HG02588 (cell line): ENCODE results near the gene SARS1.

Source experiments
- ATAC-seq: cut with Tn5 transposase; IDR thresholded peaks from one replicate; pipeline ENCODE4 v1.9.1; 2021; ENCODE audit warnings: mild to moderate bottlenecking, moderate library complexity; ENCODE audit not compliant: unreplicated experiment

SARS1 gene

DNA sequence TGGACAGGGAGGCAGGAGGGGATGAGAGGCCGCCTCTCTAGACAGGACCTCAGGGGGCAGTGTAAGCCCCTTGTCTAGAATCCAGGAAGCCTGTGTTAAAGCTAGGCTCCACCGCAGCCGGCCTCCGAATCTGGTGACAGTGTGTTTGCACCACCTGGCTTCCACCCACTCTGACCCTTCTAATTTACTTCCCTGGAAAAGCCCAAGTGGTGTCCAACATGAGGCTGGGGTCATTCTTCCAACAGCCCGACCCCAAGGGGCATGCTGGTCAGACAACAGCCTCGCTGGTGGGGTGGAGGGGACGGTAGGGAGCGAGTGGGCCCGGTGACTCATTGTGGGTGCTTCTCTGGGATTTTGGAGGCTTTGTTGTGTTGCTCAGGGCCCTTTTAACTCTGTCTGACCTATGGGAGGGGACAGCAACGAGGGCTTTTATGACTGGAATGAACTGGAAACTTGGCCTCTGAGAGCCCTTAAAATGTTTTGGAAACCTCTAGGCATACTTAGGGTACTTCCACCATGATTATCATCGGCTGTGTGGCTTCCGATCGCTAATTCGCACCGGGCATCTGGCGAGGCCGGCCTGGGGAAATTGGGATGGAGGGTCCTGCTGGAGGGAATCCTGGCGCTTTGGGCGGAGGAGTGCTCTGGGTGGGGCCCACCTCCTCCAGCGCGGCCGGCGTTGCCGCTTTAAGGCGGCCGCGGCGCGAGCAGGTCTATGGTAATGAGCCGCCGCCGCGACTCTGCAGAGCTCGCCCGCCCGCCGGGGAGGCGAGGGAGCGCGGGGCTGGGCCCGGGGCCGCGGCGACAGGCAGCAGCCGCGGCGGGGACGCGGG is 35.3 kb downstream of the SARS1 start, which contains the start of gene CELSR2:
TSS of gene CELSR2 (plus strand) at position 743 of the 833 bp plus-strand sequence. CDS start 541 bp downstream, outside the sequence.
- peak; percentile 81 for ATAC-seq

DNA sequence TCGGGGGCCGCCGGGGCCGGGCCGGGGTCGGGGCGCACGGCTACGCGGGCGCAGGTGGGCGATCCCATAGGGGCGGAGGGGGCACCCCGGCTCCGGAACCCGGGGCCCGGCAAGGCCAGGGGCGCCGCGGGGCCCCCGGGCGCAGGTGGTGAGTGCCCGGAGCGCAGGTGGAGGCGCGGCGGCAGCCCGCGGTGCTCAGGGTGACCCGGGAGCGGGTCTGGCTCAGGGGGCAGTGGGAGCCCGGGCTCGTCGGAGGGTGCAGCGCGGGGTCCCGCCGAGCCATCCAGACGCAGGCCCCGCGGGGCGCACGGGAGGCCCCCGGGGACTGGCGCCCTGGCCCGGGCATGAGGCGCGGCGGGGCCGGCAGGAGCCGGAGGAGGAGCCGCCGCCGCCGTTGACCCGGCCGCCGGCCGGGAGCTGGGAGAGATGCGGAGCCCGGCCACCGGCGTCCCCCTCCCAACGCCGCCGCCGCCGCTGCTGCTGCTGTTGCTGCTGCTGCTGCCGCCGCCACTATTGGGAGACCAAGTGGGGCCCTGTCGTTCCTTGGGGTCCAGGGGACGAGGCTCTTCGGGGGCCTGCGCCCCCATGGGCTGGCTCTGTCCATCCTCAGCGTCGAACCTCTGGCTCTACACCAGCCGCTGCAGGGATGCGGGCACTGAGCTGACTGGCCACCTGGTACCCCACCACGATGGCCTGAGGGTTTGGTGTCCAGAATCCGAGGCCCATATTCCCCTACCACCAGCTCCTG is 36.1 kb downstream of the SARS1 start:
- ATAC-seq: peak; percentile 35

DNA sequence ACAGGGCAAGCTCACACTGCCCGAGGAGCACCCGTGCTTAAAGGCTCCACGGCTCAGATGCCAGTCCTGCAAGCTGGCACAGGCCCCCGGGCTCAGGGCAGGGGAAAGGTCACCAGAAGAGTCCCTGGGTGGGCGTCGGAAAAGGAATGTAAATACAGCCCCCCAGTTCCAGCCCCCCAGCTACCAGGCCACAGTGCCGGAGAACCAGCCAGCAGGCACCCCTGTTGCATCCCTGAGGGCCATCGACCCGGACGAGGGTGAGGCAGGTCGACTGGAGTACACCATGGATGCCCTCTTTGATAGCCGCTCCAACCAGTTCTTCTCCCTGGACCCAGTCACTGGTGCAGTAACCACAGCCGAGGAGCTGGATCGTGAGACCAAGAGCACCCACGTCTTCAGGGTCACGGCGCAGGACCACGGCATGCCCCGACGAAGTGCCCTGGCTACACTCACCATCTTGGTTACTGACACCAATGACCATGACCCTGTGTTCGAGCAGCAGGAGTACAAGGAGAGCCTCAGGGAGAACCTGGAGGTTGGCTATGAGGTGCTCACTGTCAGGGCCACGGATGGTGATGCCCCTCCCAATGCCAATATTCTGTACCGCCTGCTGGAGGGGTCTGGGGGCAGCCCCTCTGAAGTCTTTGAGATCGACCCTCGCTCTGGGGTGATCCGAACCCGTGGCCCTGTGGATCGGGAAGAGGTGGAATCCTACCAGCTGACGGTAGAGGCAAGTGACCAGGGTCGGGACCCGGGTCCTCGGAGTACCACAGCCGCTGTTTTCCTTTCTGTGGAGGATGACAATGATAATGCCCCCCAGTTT is 36.9 kb downstream of the SARS1 start:
- no peak for ATAC-seq

DNA sequence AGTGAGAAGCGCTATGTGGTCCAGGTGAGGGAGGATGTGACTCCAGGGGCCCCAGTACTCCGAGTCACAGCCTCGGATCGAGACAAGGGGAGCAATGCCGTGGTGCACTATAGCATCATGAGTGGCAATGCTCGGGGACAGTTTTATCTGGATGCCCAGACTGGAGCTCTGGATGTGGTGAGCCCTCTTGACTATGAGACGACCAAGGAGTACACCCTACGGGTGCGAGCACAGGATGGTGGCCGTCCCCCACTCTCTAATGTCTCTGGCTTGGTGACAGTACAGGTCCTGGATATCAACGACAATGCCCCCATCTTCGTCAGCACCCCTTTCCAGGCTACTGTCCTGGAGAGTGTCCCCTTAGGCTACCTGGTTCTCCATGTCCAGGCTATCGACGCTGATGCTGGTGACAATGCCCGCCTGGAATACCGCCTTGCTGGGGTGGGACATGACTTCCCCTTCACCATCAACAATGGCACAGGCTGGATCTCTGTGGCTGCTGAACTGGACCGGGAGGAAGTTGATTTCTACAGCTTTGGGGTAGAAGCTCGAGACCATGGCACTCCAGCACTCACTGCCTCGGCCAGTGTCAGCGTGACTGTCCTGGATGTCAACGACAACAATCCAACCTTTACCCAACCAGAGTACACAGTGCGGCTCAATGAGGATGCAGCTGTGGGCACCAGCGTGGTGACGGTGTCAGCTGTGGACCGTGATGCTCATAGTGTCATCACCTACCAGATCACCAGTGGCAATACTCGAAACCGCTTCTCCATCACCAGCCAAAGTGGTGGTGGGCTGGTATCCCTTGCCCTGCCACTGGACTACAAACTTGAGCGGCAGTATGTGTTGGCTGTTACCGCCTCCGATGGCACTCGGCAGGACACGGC is 37.8 kb downstream of the SARS1 start:
- ATAC-seq: no peak

DNA sequence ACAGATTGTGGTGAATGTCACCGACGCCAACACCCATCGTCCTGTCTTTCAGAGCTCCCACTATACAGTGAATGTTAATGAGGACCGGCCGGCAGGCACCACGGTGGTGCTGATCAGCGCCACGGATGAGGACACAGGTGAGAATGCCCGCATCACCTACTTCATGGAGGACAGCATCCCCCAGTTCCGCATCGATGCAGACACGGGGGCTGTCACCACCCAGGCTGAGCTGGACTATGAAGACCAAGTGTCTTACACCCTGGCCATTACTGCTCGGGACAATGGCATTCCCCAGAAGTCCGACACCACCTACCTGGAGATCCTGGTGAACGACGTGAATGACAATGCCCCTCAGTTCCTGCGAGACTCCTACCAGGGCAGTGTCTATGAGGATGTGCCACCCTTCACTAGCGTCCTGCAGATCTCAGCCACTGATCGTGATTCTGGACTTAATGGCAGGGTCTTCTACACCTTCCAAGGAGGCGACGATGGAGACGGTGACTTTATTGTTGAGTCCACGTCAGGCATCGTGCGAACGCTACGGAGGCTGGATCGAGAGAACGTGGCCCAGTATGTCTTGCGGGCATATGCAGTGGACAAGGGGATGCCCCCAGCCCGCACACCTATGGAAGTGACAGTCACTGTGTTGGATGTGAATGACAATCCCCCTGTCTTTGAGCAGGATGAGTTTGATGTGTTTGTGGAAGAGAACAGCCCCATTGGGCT is 38.6 kb downstream of the SARS1 start:
- ATAC-seq: no peak

DNA sequence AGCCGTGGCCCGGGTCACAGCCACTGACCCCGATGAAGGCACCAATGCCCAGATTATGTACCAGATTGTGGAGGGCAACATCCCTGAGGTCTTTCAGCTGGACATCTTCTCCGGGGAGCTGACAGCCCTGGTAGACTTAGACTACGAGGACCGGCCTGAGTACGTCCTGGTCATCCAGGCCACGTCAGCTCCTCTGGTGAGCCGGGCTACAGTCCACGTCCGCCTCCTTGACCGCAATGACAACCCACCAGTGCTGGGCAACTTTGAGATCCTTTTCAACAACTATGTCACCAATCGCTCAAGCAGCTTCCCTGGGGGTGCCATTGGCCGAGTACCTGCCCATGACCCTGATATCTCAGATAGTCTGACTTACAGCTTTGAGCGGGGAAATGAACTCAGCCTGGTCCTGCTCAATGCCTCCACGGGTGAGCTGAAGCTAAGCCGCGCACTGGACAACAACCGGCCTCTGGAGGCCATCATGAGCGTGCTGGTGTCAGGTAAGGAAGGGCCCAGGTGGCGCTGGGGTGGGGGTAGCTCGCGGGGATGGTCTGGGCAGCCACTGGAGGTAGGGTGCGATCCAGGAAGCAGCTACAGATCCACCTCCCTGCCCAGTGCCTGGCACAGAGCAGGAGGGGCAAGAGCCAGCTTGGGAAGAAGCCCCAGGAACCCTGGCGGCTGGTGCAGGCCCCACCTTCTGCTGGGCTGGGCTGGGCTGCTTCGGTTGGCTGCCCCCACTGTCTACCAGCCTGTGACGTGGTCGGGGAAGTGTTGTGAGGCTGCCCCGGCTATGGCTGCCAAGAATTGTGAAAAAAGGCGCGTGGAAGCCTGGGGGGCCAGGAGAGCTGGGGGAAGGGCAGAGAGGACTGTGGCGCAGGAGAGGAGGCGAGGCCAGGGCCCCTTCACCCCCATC is 39.4 kb downstream of the SARS1 start:
- ATAC-seq: no peak

DNA sequence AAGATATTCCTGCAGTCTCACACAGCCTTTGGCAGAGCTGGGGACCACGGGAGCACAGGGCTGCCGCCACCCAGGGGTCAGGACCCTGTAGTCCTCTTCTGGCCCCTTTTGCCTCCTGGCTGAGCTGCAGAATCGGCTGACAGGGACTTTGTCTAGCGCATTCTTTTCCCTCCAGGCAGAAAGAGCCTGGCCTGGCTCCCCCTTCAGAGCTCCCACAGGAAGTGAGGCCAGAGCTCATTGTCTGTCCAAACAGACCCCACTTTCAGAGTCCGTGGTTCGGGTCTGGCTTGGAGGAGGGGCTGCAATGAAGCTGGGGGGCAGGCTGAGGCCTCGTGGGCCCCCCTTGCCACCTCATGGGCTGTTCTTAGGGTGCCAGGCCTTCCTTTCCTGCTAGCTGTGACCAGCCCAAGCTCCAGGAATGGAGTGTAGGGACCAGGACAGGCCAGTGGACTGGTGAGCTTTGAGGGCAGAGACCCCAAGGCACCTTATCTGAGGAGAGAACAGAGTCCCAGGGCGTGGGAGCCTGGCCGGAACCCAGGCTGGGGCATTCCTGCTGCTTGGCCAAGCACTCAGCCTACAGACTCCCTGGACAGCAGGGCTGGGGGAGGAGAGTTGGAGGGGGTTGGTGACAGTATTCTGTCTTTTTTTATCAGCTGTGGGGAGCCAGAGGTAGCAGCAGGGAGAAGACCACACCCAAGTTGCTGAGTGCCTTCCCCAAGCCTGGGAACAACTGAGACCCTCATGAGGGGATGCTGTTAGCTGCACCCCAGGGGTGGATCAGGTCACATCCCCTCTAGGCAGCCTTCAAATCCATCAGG is 40.3 kb downstream of the SARS1 start:
- ATAC-seq: no peak

DNA sequence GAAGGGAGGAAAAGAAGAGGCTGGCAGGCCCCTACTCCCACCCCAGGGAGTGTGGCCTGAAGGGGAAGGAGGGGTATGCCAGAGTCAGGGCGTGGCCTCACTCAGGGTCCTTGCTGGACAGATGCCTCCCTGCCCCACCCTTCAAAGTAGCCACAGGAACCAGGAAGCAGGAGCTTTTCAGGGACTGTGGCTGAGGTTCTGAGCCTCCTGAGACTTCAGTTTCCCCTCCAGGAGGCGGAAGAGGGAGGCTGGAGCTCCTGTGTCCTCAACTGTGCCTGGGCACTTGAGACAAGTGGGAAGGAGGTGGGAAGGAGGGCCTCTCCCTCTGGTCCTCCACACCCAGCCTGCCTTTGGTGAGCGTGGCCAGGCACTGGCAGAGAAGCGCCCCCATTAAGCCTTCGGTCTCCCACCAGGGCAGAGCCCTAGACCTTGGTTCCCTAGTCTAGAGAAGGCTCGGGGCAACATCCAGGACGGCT is 40.9 kb downstream of the SARS1 start:
- ATAC-seq: no peak

DNA sequence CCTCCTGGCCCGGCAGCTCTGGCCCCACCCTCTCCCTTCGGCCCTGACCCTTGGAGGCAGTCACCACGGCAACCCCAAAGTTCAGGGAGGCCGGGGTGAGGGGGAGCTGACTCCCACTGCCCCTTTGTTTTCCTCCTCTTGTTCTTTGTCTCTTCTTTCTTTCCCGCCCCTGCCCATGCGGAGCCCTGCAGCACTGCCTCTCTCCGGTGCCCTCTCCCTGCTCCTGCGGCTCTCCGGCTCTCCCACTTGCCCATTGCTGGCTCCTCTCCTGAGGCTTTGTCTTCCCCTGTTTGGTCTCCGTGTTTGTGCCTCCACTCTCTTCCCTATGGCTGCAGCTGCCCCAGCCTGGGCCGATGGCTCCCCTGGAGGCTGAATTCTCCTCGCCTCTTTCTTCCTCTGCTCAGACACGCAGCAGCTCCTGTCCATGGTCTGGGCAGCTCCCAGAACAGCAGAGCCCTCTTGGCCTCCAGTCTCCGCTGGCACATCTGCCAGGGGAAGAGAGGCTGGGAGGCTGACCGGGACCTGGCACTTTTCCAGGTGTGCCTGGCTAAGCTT is 41.5 kb downstream of the SARS1 start:
- ATAC-seq: no peak

DNA sequence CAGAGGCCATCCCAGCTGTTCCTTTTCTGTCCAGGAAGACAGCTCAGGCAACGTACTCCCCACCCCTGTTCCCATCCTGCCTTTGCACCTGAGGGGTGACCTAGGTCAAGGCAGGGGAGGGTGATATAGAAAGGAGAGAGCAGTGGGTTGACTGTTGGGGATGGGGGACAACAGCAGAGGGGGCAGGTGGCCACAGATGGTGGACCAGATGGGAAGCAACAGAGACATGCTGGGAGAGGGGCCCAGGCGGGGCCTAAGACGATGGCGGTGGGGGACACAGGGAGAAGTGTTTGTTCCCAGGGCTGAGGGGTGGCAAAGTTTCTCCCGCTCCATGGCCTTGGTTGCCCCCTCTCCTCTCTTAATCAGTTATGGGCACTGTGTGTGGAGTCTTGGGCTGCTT is 42.0 kb downstream of the SARS1 start:
- ATAC-seq: no peak

DNA sequence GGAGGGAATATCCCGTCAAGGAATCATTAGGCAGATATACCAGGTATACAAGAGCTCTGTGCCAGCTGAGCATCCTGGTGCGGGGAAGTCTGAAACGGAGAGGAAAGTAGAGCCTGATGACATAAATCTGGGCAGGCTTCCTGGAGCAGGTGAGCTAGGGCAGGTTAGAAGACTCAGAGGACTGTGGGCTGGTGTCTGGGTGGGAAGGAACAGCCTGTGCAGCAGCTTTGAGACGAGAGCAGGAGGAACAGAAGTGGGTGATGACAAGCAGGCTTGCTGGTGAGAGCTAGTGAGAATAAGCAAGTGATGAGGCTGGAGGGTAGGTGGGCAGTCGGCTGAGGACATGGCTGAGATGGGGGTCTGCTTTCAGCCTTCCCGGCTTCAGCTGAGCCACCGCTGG is 42.4 kb downstream of the SARS1 start:
- ATAC-seq: no peak

DNA sequence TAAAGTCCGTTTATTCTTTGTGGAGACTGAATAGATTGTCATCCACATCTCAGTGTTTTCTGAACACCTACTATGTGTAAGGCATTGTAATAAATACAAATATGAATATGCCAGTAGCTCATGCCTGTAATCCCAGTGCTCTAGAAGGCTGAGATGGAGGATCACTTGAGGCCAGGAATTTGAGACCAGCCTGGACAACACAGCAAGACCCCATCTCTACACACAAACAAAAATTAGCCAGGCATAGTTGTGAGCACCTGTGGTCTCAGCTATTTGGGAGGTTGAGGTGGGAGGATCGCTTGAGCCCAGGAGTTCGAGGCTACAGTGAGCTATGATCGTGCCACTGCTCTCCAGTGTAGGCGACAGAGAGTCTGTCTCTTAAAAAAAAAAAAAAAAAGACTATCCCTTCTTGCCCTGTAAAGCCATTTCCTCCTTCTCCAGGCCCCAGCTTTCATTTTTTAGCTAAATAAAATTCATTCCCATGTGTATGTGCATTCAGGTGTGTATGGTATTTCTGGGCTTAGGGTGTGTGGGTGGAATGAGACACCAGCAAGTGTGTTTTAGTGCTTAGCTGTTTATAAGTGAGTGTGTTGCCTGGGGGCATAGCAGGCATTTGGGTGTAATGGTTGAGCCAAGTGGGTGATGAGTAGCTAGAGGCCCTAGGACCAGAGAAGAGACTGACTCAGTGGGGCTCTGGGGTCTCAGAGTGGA is 43.4 kb downstream of the SARS1 start:
- no peak for ATAC-seq

DNA sequence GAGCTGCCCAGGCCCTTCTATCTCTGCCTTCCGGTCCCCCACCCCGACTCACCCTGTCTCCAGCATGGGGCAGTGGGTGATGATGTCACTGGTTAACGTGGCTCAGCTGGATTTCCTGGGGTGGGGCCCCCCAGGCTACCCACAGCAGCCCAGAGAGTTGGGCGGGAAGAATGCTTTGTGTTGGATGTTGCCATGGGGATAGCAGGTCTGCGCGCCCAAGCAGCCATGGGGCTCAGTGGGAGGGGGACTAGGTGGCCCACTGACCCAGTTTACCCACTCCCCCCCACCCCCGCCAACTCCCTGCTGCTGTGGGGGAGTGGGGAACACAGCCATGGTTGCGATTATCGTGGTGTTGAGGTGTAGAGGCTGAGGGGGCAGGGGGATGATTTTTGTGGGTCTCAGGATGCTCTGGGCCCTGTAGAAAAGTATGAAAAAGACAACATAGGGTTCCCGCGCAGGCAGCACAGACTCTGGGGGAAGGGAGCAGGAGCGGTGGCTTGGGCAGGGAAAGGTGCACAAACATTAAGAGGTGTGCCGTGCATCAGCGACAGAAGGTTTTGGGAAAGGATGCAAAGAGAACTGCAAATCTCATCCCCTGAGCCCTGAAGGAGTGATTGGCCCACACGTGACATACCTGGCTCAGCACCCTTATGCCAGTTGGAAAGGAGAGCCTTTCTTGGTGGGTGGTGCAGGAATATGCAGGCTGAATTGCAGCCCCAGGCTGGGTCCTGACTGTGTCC is 44.1 kb downstream of the SARS1 start:
- no peak for ATAC-seq

DNA sequence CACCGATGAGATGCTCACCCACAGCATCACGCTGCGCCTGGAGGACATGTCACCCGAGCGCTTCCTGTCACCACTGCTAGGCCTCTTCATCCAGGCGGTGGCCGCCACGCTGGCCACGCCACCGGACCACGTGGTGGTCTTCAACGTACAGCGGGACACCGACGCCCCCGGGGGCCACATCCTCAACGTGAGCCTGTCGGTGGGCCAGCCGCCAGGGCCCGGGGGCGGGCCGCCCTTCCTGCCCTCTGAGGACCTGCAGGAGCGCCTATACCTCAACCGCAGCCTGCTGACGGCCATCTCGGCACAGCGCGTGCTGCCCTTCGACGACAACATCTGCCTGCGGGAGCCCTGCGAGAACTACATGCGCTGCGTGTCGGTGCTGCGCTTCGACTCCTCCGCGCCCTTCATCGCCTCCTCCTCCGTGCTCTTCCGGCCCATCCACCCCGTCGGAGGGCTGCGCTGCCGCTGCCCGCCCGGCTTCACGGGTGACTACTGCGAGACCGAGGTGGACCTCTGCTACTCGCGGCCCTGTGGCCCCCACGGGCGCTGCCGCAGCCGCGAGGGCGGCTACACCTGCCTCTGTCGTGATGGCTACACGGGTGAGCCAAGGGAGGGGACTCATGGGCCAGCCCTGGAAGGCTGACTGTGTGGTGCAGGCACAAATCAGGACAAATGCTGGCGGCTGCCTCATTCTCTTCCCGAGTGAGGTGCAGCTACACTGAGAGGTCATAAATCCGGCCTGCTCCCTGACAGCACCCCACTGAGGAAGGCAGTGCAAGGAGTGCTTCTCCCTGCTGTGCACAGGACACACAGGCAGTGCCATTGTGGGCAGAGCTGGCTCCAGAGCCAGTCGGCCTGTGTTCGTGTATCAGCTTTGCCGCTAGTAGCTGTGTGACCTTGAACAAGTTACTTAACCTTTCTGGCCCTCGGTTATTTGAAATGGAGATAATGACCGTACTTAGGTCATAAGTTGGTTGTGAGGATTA is 45.1 kb downstream of the SARS1 start:
- ATAC-seq: no peak
